GM18870 (cell line): ENCODE results near the gene TMEM165.

Source experiments
- ATAC-seq: cut with Tn5 transposase; IDR thresholded peaks from one replicate; pipeline ENCODE4 v1.9.1; 2021; ENCODE audit warnings: moderate library complexity; ENCODE audit not compliant: unreplicated experiment

TMEM165 gene

DNA sequence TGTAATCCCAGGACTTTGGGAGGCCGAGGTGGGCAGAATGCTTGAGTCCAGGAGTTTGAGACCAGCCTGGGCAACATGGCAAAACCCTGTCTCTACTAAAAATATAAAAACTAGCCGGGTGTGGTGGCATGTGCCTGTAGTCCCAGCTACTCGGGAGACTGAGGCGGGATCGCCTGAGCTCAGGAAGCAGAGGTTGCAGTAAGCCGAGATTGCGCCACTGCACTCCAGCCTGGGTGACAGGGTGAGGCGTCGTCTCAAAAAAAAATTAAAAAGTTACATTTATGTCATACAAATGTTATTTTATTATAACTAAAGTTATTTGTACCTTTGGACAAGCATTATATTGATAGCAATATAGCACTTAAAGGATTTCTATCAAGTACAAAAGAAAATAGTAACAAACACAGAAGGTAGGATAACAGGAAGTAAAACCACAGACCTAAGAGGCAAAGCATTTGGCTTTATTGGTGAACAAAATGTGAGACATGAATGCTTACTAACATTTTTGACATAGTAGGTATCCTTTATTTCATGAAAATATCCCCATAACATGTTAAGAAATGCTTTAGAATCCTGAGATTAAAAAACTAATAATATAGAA, 51.5 kb downstream of the TMEM165 start:
- ATAC-seq = no peak

DNA sequence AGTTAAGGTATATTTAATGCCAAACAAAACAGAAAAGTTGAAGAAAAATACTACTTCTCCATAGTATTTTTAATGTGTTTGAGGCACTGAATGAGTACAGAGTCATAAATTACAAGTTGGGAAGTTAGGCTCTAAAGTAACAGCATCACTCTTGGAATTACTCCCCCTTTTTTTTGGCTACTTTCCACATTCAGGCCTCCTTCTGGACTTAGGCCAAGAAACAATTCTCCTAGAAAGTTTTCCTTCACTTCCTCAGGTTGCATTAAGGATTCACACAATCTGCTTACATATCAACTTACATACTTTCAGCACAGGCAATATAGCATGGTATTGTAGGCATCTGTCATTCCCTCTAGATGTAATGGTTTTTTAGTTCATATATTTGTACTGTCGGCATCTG, 52.1 kb downstream of the TMEM165 start:
- ATAC-seq = no peak

DNA sequence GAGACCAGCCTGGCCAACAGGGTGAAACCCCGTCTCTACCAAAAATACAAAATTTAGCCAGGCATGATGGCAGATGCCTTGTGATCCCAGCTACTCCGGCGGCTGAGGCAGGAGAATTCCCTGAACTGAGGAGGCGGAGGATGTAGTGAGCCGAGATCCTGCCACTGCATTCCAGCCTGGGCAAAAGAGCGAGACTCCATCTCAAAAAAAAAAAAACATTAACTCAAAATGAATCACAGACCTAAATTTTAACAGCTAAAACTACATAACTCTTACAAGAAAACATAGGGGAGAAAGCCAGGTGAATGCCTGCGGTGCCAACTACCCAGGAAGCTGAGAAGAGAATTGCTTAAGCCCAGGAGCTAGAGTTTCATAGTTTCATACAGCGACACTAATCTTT, 54.8 kb downstream of the TMEM165 start:
- no peak for ATAC-seq

DNA sequence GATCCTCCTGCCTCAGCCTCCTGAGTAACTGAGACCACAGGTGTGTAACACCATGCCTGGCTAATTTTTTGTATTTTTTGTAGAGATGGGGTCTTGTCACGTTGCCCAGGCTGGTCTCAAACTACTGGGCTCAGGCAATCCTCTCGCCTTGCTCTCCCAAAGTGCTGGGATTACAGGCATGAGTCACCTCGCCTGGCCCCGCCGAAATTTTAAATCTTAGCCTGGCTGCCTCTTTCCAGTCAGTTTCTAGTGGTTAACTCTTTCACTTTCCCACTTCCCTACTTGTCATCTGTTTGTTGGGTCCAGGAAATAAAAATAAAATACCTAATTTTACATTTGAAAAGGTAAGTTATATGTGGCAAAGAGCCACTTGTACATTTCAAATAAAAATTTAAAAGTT, 62.4 kb downstream of the TMEM165 start:
- no peak for ATAC-seq

DNA sequence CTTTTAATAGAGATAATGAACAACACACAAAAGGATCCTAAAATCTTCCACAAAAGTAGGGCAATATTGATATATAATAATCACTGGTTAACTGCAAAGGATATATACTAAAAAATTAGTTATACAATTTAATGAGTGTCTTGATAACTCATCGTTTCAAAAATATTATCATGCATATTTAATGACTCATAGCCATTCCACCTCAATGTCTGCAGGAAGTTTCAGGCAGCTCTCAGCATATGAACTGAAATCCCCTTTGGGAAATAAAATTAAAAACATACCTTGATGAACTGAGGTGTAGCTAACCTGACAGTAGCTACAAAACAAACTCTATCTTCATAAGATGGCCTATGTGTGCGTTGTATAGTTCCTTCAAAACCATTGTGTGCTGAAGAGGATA, 62.9 kb downstream of the TMEM165 start:
- ATAC-seq = no peak

DNA sequence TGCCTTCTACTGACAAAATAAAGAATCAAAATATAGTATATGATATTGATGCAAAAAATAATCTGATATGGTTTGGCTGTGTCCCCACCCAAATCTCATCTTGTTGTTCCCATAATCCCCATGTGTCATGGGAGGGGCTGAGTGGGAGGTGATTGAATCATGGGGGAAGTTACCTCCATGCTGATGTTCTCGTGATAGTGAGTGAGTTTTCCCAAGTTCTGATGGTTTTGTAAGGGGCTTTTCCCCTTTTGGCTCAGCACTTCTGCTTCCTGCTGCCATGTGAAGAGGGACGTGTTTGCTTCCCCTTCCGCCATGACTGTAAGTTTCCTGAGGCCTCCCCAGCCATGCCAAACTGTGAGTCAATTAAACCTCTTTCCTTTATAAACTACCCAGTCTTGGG, 70.2 kb downstream of the TMEM165 start:
- ATAC-seq = no peak

DNA sequence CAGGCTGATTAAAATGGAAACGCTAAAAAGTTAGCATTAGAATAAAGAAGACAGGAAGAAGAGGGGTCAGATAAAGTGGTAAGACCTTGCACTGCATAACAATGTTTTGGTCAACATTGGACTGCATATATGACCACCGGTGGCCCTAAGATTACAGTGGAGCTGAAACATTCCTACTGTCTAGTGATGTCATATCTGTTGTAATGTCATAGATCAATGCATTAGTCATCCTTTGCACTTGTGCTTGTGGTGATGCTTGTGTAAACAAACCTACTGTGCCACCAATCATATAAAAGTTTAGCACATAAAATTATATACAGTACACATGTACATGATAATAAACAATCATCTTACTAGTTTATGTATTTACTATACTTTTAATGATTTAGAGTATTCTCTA, 73.0 kb downstream of the TMEM165 start:
- no peak for ATAC-seq

DNA sequence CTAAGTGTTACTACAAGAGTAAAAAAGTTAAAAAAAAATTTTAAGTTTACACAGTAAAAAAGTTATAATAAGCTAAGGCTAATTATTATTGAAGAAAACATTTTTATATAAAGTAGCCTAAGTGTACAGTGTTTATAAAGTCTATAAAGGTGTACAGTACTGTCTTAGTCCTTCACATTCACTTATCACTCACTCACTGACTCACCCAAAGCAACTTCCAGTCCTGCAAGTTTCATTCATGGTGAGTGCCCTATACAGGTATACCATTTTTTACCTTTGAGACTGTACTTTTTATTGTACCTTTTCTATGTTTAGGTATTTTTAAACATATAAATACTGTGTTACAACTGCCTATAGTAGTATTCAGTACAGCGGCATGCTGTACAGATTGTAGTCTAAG, 74.2 kb downstream of the TMEM165 start:
- ATAC-seq = no peak
